Measurements from ENCODE around the gene ALDH2. TPM values are rescaled to one million over a fixed set of nuclear protein-coding genes. Genes with fewer than 3 reads are reported as not detected.
"Not testable (repeated sequence)": the region's sequence is repeated elsewhere in the genome, so short reads cannot be mapped to it uniquely, and the experiment has no call there.

The ALDH2 gene
- total RNA-seq, 1 donor from 2014 or later, result 40.6 TPM

GRCh38 chr12:111826316-111826715, 59.6 kb downstream of the ALDH2 start:
- no peak for DNase-seq (ENCODE audit: low read depth in 2 of 2)

- DNase-seq (ENCODE audit: low read depth in 2 of 2), result no peak
These were observed 60.3 kb downstream of the ALDH2 start for GRCh38 chr12:111826992-111827391.

GRCh38 chr12:111827907-111828306, 61.2 kb downstream of the ALDH2 start:
- no peak for DNase-seq (ENCODE audit: low read depth in 2 of 2)

DNA sequence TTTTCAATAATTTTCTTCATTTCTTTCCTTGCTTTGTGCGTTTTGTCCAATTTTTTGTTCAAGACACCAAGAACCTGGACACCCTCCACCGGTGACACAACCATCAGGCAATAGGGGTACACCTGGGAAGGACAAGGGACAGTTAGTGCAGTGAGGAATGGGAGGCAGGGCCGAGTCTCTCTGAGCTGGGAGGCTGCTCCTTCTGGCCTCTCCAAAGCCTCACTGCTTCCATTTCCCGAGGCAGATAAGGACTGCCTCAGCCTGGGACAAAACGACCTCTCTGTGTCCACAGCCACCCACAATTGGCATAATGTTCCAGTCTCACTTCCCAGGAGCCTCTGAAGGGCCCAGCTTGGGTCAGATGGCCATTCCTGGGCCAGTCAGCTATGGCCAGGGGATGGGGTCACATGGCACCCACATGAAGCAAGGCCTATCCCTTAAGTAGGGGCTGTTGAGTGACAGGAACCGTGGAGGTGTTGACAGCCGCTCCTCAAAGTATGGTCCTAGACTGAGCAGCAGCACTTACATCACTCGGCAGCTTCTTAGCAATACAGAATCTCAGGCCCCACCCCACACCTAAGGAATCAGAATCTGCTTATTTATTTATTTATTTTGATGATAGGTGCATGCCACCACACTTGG, 61.7 kb downstream of the ALDH2 start:
- no peak for DNase-seq (ENCODE audit: low read depth in 2 of 2)

DNA sequence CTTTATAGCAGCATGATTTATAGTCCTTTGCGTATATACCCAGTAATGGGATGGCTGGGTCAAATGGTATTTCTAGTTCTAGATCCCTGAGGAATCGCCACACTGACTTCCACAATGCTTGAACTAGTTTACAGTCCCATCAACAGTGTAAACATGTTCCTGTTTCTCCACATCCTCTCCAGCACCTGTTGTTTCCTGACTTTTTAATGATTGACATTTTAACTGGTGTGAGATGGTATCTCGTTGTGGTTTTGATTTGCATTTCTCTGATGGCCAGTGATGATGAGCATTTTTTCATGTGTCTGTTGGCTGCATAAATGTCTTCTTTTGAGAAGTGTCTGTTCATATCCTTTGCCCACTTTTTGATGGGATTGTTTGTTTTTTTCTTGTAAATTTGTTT, 62.9 kb downstream of the ALDH2 start:
- DNase-seq (ENCODE audit: low read depth in 2 of 2), result not testable (repeated sequence)

GRCh38 chr12:111834740-111835386, 68.1 kb downstream of the ALDH2 start:
- DNase-seq (ENCODE audit: low read depth in 2 of 2), result not testable (repeated sequence)

DNA sequence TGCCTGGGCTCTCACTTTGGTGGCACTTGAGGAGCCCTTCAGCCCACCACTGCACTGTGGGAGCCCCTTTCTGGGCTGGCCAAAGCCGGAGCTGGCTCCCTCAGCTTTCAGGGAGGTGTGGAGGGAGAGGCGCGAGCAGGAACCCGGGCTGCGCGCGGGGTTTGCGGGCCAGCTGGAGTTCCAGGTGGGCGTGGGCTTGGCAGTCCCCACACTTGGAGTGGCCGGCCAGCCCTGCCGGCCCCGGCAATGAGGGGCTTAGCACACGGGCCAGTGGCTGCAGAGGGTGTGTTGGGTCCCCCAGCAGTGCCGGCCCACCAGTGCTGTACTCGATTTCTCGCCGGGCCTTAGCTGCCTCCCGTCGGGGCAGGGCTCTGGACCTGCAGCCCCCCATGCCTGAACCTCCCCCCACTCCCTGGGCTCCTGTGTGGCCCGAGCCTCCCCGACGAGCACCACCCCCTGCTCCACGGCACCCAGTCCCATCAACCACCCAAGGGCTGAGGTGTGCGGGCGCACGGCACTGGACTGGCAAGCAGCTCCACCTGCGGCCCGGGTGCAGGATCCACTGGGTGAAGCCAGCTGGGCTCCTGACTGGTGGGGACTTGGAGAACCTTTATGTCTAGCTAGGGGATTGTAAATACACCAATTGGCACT, 68.9 kb downstream of the ALDH2 start:
- not testable (repeated sequence) for DNase-seq (ENCODE audit: low read depth in 2 of 2)

DNA sequence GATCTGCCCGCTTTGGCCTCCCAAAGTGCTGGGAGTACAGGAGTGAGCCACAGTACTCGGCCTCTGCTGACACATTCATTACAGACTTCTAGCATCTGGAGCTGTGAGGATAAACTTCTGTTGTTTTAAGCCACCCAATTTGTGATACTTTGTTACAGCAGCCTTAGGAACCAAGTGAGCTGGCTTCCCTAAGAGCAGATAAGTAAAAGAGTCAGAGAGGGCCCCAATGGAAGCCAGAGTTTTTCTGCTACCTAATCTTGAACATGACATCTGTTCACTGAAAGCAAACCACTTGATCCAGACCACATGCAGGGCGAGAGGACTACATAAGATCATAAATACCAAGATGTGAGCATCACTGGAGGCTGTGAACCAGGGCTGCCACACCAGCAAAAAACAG, 71.6 kb downstream of the ALDH2 start:
- no peak for DNase-seq (ENCODE audit: low read depth in 2 of 2)

DNA sequence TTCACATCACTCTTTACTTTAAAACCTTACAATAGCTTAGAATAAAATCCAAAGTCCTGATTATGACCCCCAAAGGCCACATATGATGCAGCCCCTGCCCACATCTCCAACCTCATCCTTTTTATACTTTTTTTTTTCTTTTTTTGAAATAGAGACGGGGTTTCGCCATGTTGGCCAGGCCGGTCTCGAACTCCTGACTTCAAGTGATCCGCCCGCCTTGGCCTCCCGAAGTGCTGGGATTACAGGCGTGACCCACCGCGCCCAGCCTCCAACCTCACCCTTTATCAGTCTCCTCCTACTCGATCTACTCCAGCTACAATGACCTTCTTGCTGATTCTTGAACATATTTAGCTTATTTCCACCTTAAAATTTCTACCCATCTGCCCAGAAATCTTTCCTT, 74.1 kb downstream of the ALDH2 start:
- no peak for DNase-seq (ENCODE audit: low read depth in 2 of 2)

DNA sequence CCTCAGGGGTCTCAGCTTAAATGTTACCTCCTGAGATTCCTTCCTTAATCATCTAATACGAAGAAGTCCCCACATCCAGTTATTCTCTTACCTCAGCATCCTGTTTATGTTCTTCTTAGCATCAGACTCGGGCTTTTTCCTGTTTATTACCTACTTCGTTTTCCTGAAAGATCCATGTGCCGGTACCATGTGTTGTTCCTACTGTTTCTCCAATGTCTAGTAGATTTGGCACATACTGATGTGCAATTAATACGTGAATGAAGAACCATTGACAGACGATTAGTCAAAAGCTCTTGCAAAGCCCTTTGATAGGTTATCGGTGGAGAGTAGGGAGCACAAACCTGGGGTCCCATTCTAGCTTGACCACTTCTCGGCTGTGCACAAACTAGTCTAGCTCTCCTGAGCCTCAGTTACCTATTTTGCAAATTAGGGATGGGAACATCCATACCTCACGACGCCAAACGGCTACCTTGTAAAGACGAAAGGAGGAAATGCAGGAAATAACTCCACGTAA, 74.6 kb downstream of the ALDH2 start:
- DNase-seq (ENCODE audit: low read depth in 2 of 2), result peak in 1 of 2 donors; percentile 45

- peak; percentile 92 to 95 for DNase-seq (ENCODE audit: low read depth in 2 of 2)
These were observed 75.2 kb downstream of the ALDH2 start, which contains the start of gene MAPKAPK5 for GRCh38 chr12:111841750-111842555. MAPKAPK5 (plus strand) TSS chr12:111842228; CDS start chr12:111842734, 506 bp downstream.

- DNase-seq (ENCODE audit: low read depth in 2 of 2), result peak in 1 of 2 donors; percentile 29
These were observed 76.0 kb downstream of the ALDH2 start for GRCh38 chr12:111842556-111843396.

GRCh38 chr12:111846016-111846415, 79.3 kb downstream of the ALDH2 start:
- peak; percentile 35 to 70 for DNase-seq (ENCODE audit: low read depth in 2 of 2)

- peak in 1 of 2 donors; percentile 45 for DNase-seq (ENCODE audit: low read depth in 2 of 2)
These were observed 83.8 kb downstream of the ALDH2 start for GRCh38 chr12:111850526-111850925.

DNA sequence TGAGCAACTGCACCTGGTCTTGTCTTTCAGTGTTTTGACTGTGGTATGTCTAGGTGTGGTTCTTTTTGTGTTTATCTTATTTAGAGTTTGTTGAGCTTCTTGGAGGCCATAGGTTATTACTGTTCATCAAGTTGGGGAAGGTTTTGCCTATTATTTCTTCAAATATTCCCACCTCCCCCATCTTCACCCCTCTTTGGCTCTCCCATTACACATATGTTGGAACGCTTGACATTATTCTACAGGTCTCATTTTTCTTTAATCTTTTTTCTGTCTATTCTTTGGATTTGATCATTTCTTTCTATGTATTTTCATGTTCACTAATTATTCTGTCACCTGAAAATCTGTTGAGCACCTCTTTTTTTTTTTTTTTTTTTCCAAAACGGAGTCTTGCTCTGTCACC, 91.5 kb downstream of the ALDH2 start:
- no peak for DNase-seq (ENCODE audit: low read depth in 2 of 2)

DNA sequence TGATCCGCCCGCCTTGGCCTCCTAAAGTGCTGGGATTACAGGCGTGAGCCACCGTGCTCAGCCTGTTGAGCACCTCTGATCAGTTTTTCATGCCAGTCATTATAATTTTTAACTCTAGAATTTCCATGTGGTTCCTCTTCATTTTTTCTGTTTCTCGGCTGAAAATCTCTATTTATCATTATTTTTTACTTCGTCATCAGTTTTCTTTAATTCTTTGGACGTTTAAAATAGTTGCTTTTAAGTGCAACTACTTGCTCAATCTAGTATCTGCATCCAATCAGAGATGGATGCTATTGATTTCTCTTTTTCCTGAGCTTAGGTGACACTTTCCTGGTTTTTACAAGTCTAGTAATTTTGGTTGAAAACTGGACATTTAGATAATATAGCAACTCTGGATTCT, 92.0 kb downstream of the ALDH2 start:
- no peak for DNase-seq (ENCODE audit: low read depth in 2 of 2)

DNA sequence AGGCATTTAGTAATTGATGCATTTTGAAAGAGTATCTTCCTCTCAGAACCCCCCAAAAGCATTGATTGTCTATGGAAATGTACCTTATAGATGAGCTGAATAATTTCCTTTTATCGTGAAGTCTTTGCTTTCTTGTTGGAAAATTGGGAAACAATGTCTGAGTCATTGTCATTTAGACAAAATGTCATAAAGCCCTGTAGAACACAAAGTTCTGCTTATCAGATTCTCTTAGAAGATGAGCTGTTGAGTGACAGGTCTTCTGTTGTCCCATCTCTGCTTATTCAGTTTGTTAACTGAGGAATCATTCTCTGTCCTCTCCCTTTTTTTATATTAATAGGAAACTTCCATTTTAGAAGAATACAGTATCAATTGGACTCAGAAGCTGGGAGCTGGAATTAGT, 98.2 kb downstream of the ALDH2 start:
- no peak for DNase-seq (ENCODE audit: low read depth in 2 of 2)

All from dermis microvascular lymphatic vessel endothelial cell (primary cell).